Caco-2 (cell line): ENCODE results near the gene SRRM2. TPM values are rescaled to one million over a fixed set of nuclear protein-coding genes. Genes with fewer than 3 reads are reported as not detected.

Source experiments
- BruUV-seq: library from RNA; stranded (reverse); fragments of 400-500 nt; replicated peaks from 2 replicates; lab custom pipeline; 2021; lab: Mats Ljungman, UMichigan
- CTCF ChIA-PET: fragments of 300-600 bp; sonication (Branson Sonifier 250); formaldehyde crosslinking; loops from one replicate; lab custom pipeline; 2022; ENCODE audit warnings: antibody characterized with exemption; lab: Charles Lee
- POLR2A ChIA-PET: fragments of 300-600 bp; sonication (Branson Sonifier 250); formaldehyde crosslinking; loops from one replicate; lab custom pipeline; 2022; ENCODE audit warnings: antibody characterized with exemption; lab: Charles Lee
- DNase-seq, 2 experiments: peaks; one replicate each; pipeline versions ENCODE4 v3.0.0 to v3.0.0-alpha.2; 2020 to 2022
- H3K27me3 ChIP-seq: replicated peaks from 2 replicates; pipeline ENCODE4 v1.6.0; 2011; ENCODE audit warnings: low read length; ENCODE audit not compliant: control insufficient read depth, insufficient read depth
- H3K36me3 ChIP-seq: 2 replicates; pipeline ENCODE4 v1.5.1; 2011; ENCODE audit warnings: low read length; ENCODE audit not compliant: control insufficient read depth, insufficient read depth
- H3K4me1 ChIP-seq: fragments of 250-450 bp; sonication (Bioruptor Pico); 2 replicates; pipeline ENCODE4 v1.5.1; 2020; ENCODE audit warnings: mild to moderate bottlenecking
- H3K4me3 ChIP-seq: 2 replicates; pipeline ENCODE4 v1.5.1; 2011; ENCODE audit warnings: low read depth, mild to moderate bottlenecking, control low read depth, low read length
- H3K9me3 ChIP-seq: fragments of 250-450 bp; sonication (Bioruptor Pico); 2 replicates; pipeline ENCODE4 v1.5.1; 2020; ENCODE audit warnings: mild to moderate bottlenecking, moderate library complexity
- H3K27ac Mint-ChIP-seq: one replicate; pipeline ENCODE4 v1.8.0; 2022; ENCODE audit warnings: mixed read lengths; ENCODE audit not compliant: unreplicated experiment
- H3K27me3 Mint-ChIP-seq: one replicate; pipeline ENCODE4 v1.8.0; 2022; ENCODE audit warnings: mixed read lengths; ENCODE audit not compliant: insufficient read depth, unreplicated experiment
- H3K36me3 Mint-ChIP-seq: one replicate; pipeline ENCODE4 v1.8.0; 2022; ENCODE audit warnings: mild to moderate bottlenecking, mixed read lengths; ENCODE audit not compliant: insufficient read depth, unreplicated experiment
- H3K4me1 Mint-ChIP-seq: one replicate; pipeline ENCODE4 v1.8.0; 2022; ENCODE audit warnings: low read depth, mixed read lengths; ENCODE audit not compliant: unreplicated experiment
- H3K4me3 Mint-ChIP-seq: one replicate; pipeline ENCODE4 v1.8.0; 2022; ENCODE audit warnings: mild to moderate bottlenecking, moderate library complexity, mixed read lengths; ENCODE audit not compliant: unreplicated experiment
- H3K9me3 Mint-ChIP-seq: one replicate; pipeline ENCODE4 v1.8.0; 2022; ENCODE audit warnings: mixed read lengths; ENCODE audit not compliant: unreplicated experiment
- intact Hi-C: fragments of 100-400 bp; cut with micrococcal nuclease; formaldehyde crosslinking; loops from one replicate; pipeline ENCODE4 v1.10.0; 2022; ENCODE audit not compliant: unreplicated experiment
- total RNA-seq: library from RNA; stranded (reverse); gene quantifications from 2 replicates; pipeline ENCODE4 v1.2.3, GENCODE V29; 2022
- TF ChIP-seq, protein P1 (sequence below), 2 experiments: fragments of 200-600 bp in 1 of 2; IDR thresholded peaks; 1 replicate in 1 of 2; 2 replicates in 1 of 2; pipeline versions ENCODE4 v1.5.1 to v1.8.0; 2011 to 2022; ENCODE audit warnings: antibody characterized with exemption in 1 of 2, control low read depth in 1 of 2, inconsistent platforms in 1 of 2, low read depth in 1 of 2, low read length in 1 of 2, mild to moderate bottlenecking in 1 of 2, moderate library complexity in 1 of 2; ENCODE audit not compliant: insufficient read depth in 1 of 2, severe bottlenecking in 1 of 2, unreplicated experiment in 1 of 2

SRRM2 gene
- total RNA-seq, 1 experiment from 2014 or later, result 332 TPM

- H3K36me3 ChIP-seq, result no peaks in the 10 kb centered on the region; the same call in 1 of the 2 replicates
- Mint-ChIP-seq H3K27ac (no peak overlapping the region), H3K4me3 (no peak overlapping the region), H3K9me3 (no peaks in the 10 kb centered on the region), H3K27me3 (no peaks in the 10 kb centered on the region), H3K36me3 (peaks cover 19% of the 10 kb centered on the region), H3K4me1 (no peaks in the 10 kb centered on the region)
- H3K27me3 ChIP-seq, result no peaks in the 10 kb centered on the region
- DNase-seq, result no peak
- ChIA-PET CTCF (no interaction called here), POLR2A (no interaction called here)
- H3K4me1 ChIP-seq, result no peaks in the 10 kb centered on the region
- no peaks in the 10 kb centered on the region for H3K9me3 ChIP-seq
- TF ChIP-seq, protein P1, sequence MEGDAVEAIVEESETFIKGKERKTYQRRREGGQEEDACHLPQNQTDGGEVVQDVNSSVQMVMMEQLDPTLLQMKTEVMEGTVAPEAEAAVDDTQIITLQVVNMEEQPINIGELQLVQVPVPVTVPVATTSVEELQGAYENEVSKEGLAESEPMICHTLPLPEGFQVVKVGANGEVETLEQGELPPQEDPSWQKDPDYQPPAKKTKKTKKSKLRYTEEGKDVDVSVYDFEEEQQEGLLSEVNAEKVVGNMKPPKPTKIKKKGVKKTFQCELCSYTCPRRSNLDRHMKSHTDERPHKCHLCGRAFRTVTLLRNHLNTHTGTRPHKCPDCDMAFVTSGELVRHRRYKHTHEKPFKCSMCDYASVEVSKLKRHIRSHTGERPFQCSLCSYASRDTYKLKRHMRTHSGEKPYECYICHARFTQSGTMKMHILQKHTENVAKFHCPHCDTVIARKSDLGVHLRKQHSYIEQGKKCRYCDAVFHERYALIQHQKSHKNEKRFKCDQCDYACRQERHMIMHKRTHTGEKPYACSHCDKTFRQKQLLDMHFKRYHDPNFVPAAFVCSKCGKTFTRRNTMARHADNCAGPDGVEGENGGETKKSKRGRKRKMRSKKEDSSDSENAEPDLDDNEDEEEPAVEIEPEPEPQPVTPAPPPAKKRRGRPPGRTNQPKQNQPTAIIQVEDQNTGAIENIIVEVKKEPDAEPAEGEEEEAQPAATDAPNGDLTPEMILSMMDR (IDR thresholded peaks at IDR 0.05; ENCODE audit: insufficient read depth in 1 of 2, low read depth in 1 of 2, low read length in 1 of 2, severe bottlenecking in 1 of 2, unreplicated experiment in 1 of 2), result no peak
- no TSS peak for BruUV-seq
- no peak overlapping the region for H3K4me3 ChIP-seq
- intact Hi-C loops, result no loop called here
Measured at GRCh38 chr16:2709588-2709984, 42.9 kb upstream of the SRRM2 start.

DNA sequence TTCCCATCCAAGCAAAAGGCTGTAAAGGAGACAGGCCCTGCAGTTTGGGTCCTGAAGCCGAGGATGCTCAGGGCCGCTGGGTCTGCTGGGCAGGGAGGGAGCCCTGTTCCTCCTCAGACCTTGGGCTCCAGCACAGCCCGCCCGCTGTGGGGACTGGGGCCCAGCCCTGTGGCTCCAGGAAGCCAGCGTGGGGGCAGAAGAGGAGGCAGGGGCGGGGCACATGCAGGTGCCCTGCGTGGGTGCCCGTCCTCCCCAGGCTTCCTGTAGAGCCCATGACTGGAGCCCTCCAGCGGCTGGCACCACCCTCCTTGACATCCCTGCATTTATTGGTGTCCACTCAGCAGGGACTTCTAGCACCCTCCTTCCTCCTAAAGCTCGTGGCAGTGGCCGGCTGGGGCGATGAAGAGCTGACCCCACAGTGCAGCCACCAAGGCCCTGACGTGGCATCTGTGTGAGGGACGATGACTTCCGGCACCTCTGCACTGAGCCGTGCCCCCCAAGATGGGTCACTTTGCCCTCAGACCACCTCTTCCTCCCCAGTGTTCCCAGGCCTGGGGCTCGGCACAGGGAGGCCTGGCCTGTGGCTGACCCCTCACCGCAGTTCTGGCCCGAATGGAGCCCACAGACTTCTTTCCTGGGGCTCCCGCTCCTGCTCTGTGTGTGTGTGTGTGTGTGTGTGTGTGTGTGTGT, 42.3 kb upstream of the SRRM2 start:
- peaks cover 19% of the 10 kb centered on the region for H3K36me3 Mint-ChIP-seq
- no peaks in the 10 kb centered on the region for H3K4me1 Mint-ChIP-seq
- intact Hi-C loops, result no loop called here
- peaks cover 2% of the 10 kb centered on the region for H3K27me3 Mint-ChIP-seq
- no peaks in the 10 kb centered on the region for H3K9me3 ChIP-seq
- TF ChIP-seq, protein P1 (IDR thresholded peaks at IDR 0.05; ENCODE audit: insufficient read depth in 1 of 2, low read depth in 1 of 2, low read length in 1 of 2, severe bottlenecking in 1 of 2, unreplicated experiment in 1 of 2), result no peak
- H3K9me3 Mint-ChIP-seq, result no peaks in the 10 kb centered on the region
- DNase-seq, result no peak
- no peak overlapping the region for H3K4me3 ChIP-seq
- H3K4me1 ChIP-seq, result no peaks in the 10 kb centered on the region
- BruUV-seq, result no TSS peak
- POLR2A ChIA-PET, result no interaction called here
- no peaks in the 10 kb centered on the region; the same call in 1 of the 2 replicates for H3K36me3 ChIP-seq
- H3K27me3 ChIP-seq, result no peaks in the 10 kb centered on the region
- H3K27ac Mint-ChIP-seq, result peak overlapping the region; percentile 48
- H3K4me3 Mint-ChIP-seq, result no peak overlapping the region
- CTCF ChIA-PET, result no interaction called here

- Histone ChIP-seq H3K36me3 (no peaks in the 10 kb centered on the region; the same call in 1 of the 2 replicates), H3K9me3 (no peaks in the 10 kb centered on the region), H3K27me3 (no peaks in the 10 kb centered on the region), H3K4me3 (no peak overlapping the region), H3K4me1 (no peaks in the 10 kb centered on the region)
- no TSS peak for BruUV-seq
- Mint-ChIP-seq H3K36me3 (peaks cover 19% of the 10 kb centered on the region), H3K4me3 (no peak overlapping the region), H3K27me3 (peaks cover 3% of the 10 kb centered on the region), H3K27ac (peak overlapping the region; percentile 48), H3K9me3 (no peaks in the 10 kb centered on the region), H3K4me1 (no peaks in the 10 kb centered on the region)
- no peak for DNase-seq
- ChIA-PET POLR2A (no interaction called here), CTCF (no interaction called here)
- intact Hi-C loops, result no loop called here
- TF ChIP-seq, protein P1 (IDR thresholded peaks at IDR 0.05; ENCODE audit: insufficient read depth in 1 of 2, low read depth in 1 of 2, low read length in 1 of 2, severe bottlenecking in 1 of 2, unreplicated experiment in 1 of 2), result no peak
Measured at GRCh38 chr16:2710711-2711231, 41.7 kb upstream of the SRRM2 start.
